Kidney tubule cell (primary cell): ENCODE measurements around the gene DCAF5.

Experiments used
- DNase-seq: peaks from one replicate; pipeline ENCODE4 v3.0.0-alpha.2; 2018; ENCODE audit warnings: low spot score

Gene DCAF5

DNA sequence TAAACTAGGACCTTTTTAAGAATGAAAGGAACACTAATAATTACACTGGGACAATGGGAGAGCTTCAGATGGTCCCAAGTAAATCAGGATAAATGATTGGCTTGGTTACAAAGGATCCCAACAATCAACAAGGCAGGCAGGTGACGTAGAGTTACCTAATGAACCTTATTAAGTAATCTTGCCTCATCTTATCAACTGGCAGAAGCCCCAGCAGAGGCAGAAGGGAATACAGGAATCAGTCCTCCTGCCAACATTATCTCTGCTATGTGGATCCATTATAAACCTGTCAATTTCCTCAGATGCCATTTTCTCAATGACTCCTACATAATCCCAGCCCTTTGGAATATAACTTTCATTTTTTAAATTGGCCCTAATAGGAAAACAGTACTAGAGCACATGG lies 11.4 kb downstream of the DCAF5 start:
- no peak for DNase-seq

DNA sequence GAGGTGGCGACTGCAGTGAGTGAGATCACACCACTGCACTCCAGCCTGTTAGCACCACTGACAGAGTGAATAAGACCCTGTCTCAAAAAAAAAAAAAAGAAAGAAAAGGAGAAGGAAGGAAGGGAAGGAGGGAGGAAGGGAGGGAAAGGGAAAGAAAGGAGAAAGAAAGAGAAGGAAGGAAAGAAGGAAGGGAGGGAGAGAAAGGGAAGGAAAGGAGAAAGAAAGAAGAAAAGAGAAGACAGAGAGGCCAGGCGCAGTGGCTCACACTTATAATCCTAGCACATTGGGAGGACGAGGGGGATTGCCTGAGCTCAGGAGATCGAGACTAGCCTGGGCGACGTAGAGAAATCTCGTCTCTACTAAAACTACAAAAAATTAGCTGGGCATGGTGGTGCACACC lies 13.2 kb downstream of the DCAF5 start:
- DNase-seq = no peak

DNA sequence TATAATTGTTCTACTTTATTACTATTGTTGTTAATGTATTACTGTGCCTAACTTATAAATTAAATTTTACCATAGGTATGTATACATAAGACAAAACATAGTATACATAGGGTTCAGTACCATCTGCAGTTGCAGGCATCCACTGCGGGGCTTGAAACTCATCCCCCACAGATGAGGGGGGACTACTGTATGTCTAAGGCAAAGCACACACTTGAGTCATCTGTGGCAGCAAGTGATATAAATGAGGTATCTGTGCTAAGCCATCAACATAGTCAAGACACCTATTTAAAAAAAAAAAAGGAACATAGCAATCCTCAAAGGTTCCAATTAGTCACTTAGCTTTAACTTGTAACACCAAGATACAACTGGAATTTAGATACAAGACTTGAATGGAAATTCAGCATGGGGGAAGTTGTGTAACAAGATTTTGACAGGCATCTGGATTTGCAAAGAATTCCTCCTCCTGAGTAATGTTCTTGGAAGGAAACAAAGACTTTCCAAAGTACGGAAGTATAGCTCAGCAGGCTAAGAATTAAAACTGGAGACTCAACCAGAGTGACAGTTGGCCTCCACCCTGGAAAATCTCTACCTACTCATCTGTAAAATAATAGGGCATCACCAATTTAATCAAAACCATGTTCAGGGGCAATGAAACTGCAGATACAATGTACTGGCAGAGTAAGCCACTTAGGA lies 14.9 kb downstream of the DCAF5 start:
- DNase-seq = peak; percentile 39

DNA sequence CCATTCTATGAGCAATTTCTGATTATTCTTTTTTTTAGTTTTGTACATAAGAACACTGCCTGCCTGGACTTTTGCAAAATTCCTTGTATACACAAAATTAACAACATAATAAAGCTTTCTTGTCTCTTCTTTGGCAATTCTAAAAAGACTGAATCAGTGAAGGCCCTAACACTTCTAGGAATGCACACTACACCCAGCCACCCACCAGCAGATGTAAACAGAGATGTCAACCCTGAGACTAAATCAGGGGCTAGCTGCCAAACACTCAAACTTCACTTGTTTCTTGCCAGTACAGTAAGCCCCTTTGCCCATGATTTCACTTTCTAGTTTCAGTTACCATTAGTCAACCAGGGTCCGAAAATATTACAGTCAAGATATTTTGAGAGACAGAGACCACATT lies 15.5 kb downstream of the DCAF5 start:
- no peak for DNase-seq

DNA sequence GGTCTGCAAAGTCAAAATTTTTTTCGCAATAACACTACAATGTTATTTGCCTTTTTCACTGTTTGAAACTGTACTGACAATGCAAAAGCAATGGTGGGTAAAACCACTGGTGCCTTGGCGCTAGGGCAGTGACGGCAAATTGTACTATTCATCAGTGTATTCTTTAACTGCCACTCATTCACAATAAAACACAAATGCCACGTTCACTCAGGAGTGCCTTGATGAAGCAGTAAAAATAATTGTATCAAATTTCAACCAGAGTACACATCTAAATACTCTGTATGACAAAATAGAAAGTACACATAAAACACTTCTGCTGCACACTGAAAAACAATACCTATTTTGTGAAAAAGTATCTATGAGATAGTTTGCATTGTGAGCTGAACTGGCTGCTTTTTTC lies 17.8 kb downstream of the DCAF5 start:
- no peak for DNase-seq

DNA sequence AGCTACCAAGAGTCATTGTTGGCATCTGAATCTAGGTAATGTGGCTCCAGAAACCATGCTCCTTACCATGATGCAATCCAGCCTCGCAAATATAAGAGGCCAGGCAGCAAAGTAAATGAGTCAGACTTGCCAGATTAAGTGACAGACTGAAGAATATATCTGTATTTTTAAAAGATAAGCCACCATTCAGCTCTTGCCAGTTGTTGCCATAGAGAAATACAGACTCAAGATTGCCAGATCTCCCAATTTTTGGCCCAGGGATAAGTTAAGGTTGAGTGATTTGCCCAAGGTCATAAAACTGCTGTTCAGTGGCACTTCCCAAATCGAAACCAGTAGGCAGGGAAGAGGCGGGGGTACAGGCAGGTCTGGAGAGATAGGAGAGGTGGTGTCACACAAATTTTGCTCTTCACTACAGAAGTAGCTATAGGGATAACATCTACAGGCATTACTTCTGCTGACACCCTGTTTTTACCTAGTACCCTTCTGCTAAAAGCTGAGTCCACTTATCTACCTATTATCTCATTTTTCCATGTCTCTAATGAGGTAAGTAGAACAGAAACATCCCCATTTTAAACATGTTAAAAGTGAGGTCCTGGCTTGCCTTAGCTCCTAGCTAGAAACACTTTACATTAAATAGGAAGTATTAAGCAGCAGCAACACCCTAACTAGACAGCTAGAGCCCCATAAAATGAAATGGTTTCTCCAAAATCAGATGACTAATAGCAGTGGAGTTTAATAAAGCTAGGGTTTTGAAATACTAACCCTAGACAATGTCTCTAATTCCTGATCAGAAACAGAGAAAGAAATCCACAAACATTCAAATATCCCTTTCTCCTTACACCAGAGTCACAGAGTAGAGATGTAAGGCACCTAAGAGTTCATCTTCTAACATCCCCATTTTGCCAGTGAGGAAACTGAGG lies 19.5 kb downstream of the DCAF5 start:
- DNase-seq = peak; percentile 58

DNA sequence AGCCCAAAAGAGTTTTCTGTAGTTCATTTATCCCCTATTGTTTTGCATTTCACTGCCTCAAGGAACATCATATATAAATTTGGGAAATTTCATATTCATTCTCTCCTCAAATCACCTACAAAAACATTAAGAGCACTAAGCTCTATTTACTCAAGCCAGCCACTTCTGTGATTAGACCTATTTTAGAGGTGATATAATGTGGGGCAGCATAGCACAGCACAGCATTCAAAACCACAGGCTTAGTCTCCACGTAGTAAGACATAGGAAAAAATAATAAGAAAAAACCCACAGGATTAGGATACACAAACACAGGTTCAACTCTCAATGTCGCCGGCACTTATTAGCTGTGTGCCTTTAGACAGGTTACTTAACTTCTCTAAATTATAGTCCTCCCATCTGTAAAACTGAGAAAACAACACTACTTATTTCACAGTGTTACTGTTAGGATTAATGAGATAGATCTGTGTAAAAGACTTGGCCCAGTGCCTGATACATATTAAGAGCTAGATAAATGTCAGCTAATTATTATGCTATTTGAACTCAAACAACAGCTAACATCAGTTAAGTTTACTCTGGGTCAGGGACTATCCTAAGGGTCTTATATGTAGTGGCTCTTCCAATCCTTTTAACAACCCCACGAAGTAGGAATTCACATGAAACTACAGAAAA lies 20.3 kb downstream of the DCAF5 start:
- DNase-seq = no peak

DNA sequence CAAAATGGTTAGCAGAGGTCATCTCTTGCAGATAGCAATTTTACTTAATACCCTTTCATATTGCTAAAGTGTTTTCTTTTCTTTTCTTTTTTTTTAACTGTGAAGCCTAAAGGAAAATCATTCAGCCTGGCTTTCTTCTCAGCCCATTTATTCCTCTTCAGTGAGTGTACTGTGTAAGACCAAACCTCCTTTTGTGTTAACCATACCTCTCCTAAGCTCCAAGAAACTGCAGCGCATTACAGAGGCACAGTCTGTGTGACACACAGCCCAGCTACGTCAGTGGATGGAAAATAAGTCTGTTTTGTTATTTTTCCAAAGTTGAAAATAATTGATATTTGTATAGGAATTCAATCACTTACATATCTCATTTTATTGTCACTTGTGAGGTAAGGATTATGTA lies 21.7 kb downstream of the DCAF5 start:
- no peak for DNase-seq

DNA sequence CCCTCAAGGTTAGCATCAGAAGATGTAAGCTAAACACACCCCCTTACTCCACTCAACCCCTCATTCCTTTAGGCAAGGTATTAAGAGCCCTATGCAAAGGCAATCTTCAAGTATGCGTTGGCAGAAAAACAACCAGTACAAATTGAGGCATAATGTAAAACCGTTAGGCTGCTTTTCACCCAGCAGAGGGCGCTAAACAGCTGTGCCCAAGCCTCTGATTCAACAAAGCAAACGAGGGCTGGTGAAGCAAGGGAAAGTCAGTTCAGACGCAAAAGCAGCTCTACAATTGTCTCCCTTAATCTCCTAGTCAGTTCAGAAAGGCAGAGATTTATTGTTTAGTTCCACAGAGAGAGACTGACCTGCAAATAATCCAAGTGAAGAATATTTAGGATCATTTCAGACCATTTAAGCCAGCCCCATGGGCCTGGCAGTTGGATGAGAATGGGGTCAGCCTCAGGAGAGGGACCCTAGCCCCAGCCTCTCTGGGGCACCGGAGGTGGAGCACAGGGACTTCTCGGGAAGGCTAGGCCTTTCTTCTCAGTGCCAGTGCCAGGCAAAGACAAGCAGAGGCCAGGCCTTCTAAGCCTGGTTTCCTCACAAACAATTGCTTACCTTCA lies 23.5 kb downstream of the DCAF5 start:
- peak; percentile 84 for DNase-seq

DNA sequence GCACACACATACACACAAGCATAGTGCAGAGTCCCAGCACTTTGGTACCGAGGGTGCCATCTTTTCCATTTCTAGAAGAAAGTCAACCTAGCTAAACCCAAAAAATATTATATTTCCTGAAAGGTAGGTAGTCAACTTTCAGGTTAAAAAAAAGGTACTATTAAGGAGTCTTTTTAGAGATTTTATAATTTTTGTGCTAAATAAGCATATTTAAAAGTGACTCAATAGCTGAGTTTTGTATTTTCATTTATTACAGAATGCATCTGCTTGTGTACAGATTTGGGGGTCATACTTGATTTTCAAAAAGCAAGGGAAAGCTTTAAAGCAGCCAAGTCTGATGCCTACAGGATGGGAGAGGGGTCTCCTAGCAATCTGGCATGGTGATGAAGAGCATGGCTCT lies 34.6 kb downstream of the DCAF5 start:
- DNase-seq = no peak

DNA sequence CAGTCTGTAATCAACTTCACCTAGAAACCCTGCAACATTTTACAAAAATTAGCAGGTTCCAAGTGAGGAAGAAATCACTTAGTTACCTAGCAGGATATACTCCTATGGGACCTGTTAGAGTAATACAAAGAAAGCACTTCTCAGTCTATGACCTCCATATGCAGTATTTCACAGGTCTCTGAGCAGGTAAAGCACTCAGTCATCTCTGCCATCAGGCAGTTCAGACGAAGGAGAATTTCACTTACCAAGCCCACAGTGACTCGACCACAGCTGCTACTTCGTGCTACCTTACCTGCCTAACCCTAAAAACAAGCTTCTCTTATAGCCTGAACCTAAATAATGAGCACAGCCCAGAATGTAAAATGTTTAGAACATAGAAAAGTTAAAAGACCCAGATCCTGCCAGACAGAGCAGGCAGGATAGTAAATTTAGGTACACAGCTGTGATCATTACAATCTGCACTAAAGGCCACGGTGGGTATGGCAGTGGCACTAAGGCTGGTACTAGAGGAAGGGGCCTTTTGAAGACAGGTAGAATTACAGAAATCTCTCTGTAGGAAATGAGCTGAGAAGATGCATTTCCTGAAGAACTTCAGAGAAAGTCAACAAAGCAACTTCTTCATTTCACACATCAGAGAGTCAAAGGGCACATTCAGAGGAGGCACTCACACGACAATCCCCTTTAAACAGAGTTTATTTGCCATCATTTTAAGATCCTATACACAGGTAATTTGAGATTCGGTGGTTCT lies 35.7 kb downstream of the DCAF5 start:
- no peak for DNase-seq

DNA sequence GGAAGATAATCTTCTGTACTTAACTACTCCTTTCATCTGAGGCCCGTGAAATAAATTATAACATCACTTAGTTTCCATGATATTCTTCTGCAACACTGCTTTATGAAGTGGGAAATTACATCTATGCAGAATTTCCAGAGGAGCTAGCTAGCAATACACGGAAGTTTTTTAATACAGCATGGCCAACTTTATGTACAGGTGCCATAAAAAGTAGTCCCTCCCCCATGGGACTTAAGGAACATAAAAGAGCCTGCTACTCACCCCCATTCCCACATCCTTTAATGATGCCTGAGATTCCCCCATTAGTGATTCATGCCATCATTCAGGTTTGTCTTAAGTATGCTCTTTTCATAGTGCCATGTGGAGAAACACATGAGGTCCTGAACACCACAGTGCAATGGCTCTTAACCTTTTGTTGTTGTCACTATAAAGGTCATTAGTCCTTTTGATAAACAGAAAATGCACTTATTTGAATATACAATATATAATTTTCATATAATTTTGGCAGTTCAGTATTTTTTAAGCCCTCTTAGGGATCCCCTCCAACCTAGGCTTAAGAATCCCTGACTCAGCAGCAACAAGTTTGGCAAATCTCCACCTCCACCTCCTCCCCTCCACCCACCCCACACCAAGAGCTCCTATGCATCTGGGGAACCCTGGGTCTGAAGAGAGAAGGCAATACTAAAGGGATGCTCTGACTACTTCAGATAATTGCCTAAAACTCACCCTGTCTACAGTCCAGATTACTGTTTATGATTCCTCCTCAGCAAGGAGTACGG lies 37.3 kb downstream of the DCAF5 start:
- DNase-seq = no peak

DNA sequence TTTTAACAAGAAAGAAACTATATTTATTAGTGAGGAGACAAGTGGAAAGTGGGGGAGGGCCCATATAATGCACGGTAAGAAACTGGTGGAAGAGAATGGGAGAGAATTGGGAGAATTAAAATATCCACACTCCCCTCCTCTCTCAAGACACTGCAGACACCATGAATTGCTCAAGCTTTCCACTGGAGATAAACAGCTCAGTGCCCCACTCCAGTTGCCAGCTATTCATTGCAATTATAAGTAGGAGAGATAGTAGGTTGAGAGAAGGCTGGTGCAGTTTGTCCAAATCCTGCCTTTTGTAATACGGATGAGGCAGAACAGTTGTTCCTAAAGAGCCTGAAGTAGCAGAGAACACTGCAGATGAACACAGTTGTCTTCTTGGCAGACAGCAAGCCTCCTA lies 38.2 kb downstream of the DCAF5 start:
- DNase-seq = no peak

DNA sequence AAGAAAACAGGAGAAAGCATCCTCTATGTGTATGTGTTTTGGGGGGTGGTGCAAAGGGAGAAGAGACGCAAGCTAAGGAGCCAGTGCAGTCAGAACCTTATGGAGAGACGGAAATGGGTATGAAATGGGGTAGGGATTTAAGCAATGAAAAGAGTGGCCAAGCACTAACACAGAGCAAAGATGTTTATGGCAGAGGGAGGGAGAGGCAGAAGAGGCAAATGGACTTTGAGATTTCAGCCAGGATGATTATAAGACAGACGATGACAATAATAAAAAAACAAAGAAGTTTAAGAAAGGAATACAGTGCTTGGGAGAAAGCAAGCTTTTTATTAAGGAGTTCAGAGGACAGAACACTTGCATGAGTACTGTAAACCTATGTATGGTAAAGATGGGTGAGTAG lies 44.6 kb downstream of the DCAF5 start:
- no peak for DNase-seq

DNA sequence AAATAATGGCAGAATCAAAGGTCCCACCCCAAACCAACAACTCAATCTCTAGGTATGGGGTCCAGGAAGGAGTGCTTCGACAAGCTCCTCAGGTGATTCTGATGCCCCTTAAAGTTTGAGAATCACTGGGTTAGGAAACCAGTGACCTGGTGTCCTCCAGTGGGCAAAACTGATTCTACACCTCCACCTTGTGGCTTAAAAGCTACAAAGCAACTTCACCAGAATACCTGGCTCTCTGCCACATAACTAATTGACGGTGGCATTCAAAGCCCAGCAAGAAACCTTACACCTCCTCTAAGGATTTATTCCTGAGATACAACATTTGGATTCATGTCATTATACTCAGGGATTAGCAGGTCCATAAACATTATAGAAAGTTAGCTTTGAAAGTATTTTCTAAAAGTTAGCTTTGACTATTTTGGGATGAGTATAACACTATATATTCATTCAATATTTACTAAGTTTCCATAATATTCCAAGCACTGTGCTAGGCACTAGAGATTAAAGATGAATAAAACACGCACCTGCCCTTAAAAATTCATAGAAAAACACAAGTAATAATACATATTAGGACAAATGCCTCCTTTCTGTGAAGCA lies 45.4 kb downstream of the DCAF5 start:
- peak; percentile 75 for DNase-seq

DNA sequence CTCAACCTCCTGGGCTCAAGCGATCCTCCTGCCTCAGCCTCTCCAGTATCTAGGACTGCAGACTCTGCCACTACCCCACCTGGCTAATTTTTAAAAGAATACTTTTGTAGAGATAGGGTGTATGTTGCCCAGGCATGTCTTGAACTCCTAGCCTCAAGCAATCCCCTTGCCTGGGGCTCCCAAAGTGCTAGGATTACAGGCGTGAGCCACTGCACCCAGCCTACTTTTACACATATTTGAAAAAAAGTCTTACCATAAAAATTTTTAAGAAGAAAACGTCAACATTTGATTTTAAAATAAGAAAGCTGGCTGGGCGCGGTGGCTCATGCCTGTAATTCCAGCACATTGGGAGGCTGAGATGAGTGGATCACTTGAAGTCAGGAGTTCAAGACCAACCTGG lies 46.5 kb downstream of the DCAF5 start:
- DNase-seq = no peak

DNA sequence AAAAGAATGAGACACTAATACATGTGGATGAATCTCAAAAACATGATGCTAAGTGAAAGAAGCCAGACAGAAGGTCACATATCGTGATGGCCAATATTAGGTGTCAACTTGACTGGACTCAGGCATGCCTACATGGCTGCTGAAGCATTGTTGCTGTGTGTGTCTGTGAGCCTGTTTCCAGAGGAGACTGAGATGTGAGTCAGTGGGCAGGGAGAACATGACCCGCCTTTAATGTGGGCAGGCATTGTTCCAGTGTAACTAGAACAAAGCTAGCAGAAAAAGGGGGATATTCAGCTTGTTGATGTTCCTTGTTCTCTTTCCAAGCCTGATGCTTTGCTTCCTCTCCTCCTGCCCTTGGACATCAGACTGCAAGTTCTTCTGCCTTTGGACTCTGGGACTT lies 47.6 kb downstream of the DCAF5 start:
- peak; percentile 78 for DNase-seq

DNA sequence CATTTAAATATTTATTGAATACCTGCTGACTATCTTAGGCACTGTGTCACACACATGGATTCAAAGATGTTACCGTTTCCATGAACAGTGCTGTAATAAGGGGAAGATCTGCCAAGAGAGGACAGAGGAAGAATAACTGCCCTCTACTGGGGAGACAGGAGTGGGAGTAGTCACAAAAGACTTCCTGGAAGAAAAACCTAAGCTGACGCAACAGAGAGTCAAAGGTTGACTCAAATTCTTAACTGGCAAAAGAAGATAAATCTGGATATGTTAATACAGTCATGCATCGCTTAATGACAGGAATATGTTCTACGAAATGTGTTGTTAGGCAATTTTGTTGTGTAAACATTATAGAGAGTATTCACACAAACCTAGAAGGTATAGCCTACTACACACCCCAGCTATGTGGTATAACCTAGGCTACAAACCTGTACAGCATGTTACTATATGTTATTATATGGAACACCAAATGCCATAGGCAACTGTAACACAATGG lies 51.5 kb downstream of the DCAF5 start:
- DNase-seq = peak; percentile 82

DNA sequence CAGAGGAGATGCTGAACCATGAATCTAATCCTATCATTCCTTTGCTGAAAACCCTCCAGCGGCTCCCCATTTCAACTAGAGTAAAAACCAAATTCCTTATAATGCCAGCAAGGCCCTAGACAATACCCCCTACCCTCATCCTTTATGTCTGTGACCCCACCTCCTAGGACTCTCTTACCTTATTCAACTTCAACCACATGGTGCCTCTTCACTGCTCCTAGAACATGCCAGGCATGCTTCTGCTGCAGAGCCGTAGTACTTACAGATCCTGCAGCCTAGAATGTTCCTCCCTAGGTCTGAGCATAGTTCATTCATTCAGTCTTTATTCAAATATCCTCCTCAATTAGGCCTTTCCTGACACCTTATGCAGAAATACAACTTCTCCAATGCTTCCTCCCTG lies 54.9 kb downstream of the DCAF5 start:
- no peak for DNase-seq

DNA sequence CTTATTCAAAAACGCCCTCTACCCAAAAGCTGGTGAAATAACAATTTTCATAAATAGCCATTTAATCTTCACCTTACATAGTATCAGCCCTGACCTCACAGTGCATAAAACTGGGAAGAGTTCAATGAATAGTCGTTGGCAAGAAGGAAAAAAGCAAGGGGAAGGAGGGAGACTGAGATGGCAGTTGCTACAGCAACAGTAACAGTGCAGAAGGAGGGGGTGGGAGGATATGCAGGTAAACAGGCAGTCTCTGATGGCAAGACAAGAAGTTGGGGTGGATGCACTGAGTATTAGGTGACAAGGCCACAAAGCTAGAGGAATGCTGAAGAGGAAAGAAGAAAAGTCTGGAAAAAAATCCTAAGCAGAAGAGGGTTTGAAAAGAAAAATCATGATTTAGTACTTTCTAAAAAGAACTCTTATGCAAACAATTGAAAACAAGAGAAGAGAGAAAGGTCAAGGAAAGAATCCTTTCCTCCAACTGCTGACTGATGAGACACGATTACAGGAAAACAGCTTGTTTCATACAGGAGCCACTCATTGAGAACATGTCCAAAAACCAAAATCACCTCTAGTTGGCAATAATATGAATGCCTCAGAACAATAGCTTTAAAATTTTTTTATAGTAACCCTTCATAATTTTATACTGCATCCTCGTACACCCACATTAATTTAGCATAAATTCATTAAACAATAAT lies 56.0 kb downstream of the DCAF5 start:
- DNase-seq = no peak
